ENCODE data around the gene MLF2. TPM values are rescaled to one million over a fixed set of nuclear protein-coding genes. Genes with fewer than 3 reads are reported as not detected.

The MLF2 gene
- total RNA-seq, 1 experiment from 2014 or later: 244 TPM

- H3K27me3 Mint-ChIP-seq (ENCODE audit: low read depth): peaks cover 31% of the 10 kb centered on the region
- no peak overlapping the region for H2BK5ac ChIP-seq (ENCODE audit: insufficient read length, low read length)
- H2AK5ac ChIP-seq (ENCODE audit: insufficient read length, low read length): no peak overlapping the region
- H2BK15ac ChIP-seq (ENCODE audit: low read depth, low read length): no peak overlapping the region
- H3K27ac Mint-ChIP-seq: no peak overlapping the region
- H4K5ac ChIP-seq (ENCODE audit: insufficient read length, low read depth, low read length): no peak overlapping the region
- no peak overlapping the region for H3K23ac ChIP-seq (ENCODE audit: insufficient read length, low read depth, low read length)
- peaks cover 2% of the 10 kb centered on the region; the same call in 1 of the 2 replicates for H3K27me3 ChIP-seq (ENCODE audit: insufficient read depth, low read length)
- no peak overlapping the region for H3K14ac ChIP-seq (ENCODE audit: insufficient read depth, low read length)
- H3K4me1 Mint-ChIP-seq: peaks cover 26 to 31% of the 10 kb centered on the region in 2 experiments
- no peak overlapping the region for H3K9ac ChIP-seq (ENCODE audit: extremely low read depth, insufficient read length, low read length)
- no peak overlapping the region; a peak in 1 of 5 replicates for H3K4me3 Mint-ChIP-seq
- no peak overlapping the region for H3K18ac ChIP-seq (ENCODE audit: insufficient read length, low read depth, low read length)
- no peak overlapping the region for H2BK12ac ChIP-seq (ENCODE audit: insufficient read length, low read depth, low read length)
- H3T11ph ChIP-seq (ENCODE audit: low read length): no peak overlapping the region
- no peaks in the 10 kb centered on the region for H3K79me1 ChIP-seq (ENCODE audit: insufficient read depth, low read depth, low read length, poor library complexity, severe bottlenecking)
- no peaks in the 10 kb centered on the region for H3K4me1 ChIP-seq (ENCODE audit: insufficient read depth, low read length)
- no peak overlapping the region for H3K56ac ChIP-seq (ENCODE audit: insufficient read length, low read depth, low read length)
- no peak overlapping the region for H2AFZ ChIP-seq (ENCODE audit: low read length)
- H3K9me3 ChIP-seq (ENCODE audit: control insufficient read depth, low read depth, low read length): no peaks in the 10 kb centered on the region
- peaks cover under 1 to 12% (median 9%) of the 10 kb centered on the region in 3 experiments; a peak in 6 of 7 replicates for H3K36me3 Mint-ChIP-seq (ENCODE audit: insufficient read depth in 1 of 3, low read depth in 3 of 3)
- peaks cover 10% of the 10 kb centered on the region for H3K23me2 ChIP-seq (ENCODE audit: insufficient read length, low read depth, low read length, poor library complexity, severe bottlenecking)
- H4K20me1 ChIP-seq (ENCODE audit: control insufficient read depth, insufficient read depth, insufficient read length): no peaks in the 10 kb centered on the region
- no peak overlapping the region for H2BK20ac ChIP-seq (ENCODE audit: low read depth, low read length, poor library complexity, severe bottlenecking)
- H3K9me3 Mint-ChIP-seq: no peaks in the 10 kb centered on the region
- no peak overlapping the region for H3K4me2 ChIP-seq (ENCODE audit: insufficient read depth, insufficient read length, low read length)
- DNase-seq: no peak
- no peaks in the 10 kb centered on the region for H3K79me2 ChIP-seq (ENCODE audit: insufficient read depth, low read length)
- no peak overlapping the region for H3K27ac ChIP-seq (ENCODE audit: insufficient read length, low read depth, low read length)
- H4K8ac ChIP-seq (replicated peaks; ENCODE audit: insufficient read length, low read depth, low read length): no peak overlapping the region
- no peak overlapping the region for H3K4ac ChIP-seq (ENCODE audit: low read depth, low read length)
- TF ChIP-seq, protein P1, sequence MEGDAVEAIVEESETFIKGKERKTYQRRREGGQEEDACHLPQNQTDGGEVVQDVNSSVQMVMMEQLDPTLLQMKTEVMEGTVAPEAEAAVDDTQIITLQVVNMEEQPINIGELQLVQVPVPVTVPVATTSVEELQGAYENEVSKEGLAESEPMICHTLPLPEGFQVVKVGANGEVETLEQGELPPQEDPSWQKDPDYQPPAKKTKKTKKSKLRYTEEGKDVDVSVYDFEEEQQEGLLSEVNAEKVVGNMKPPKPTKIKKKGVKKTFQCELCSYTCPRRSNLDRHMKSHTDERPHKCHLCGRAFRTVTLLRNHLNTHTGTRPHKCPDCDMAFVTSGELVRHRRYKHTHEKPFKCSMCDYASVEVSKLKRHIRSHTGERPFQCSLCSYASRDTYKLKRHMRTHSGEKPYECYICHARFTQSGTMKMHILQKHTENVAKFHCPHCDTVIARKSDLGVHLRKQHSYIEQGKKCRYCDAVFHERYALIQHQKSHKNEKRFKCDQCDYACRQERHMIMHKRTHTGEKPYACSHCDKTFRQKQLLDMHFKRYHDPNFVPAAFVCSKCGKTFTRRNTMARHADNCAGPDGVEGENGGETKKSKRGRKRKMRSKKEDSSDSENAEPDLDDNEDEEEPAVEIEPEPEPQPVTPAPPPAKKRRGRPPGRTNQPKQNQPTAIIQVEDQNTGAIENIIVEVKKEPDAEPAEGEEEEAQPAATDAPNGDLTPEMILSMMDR (conservative IDR thresholded peaks at IDR 0.05): no peak
- no CpG with 5 or more reads among the region's 6 CpGs for WGBS (ENCODE audit: extremely low coverage, insufficient read length, low lambda C conversion rate)
- no peak overlapping the region for H2BK120ac ChIP-seq (ENCODE audit: low read depth, low read length, poor library complexity, severe bottlenecking)
- no peak overlapping the region for H4K91ac ChIP-seq (ENCODE audit: insufficient read length, low read depth, low read length)
Observed at GRCh38 chr12:6780573-6780972, 27.6 kb upstream of the MLF2 start.

All from H9 (cell line).